Sciatic nerve (tissue), 2 donors: Measurements from ENCODE around the gene ZDHHC8. TPM values are rescaled to one million over a fixed set of nuclear protein-coding genes. Genes with fewer than 3 reads are reported as not detected.

Experiments
- ATAC-seq: fragments of 200-7000 bp; cut with Tn5 transposase; one replicate; pipeline ENCODE4 v1.9.1; 2020; ENCODE audit warnings: mild to moderate bottlenecking, moderate library complexity
- DNase-seq: peaks from one replicate; pipeline ENCODE4 v3.0.0-alpha.2; 2020; ENCODE audit warnings: low spot score
- intact Hi-C: fragments of 100-400 bp; cut with DNase I; formaldehyde crosslinking; loops from one replicate; pipeline ENCODE4 v1.14.2; 2022
- total RNA-seq: library from RNA; stranded (reverse); fragmentation: NEBNext Ultra II Directional; extraction: Animal tissue kit (Norgen Biotek cat#: 25700); gene quantifications from one replicate; pipeline ENCODE4 v1.2.1, GENCODE V29; 2021
- donor health status: DM: no; HTN: no; CAD: no.
- donor health status: DM: no; HTN: no; CAD: no.

The ZDHHC8 gene
- total RNA-seq, 1 donor from 2014 or later = 143 TPM

DNA sequence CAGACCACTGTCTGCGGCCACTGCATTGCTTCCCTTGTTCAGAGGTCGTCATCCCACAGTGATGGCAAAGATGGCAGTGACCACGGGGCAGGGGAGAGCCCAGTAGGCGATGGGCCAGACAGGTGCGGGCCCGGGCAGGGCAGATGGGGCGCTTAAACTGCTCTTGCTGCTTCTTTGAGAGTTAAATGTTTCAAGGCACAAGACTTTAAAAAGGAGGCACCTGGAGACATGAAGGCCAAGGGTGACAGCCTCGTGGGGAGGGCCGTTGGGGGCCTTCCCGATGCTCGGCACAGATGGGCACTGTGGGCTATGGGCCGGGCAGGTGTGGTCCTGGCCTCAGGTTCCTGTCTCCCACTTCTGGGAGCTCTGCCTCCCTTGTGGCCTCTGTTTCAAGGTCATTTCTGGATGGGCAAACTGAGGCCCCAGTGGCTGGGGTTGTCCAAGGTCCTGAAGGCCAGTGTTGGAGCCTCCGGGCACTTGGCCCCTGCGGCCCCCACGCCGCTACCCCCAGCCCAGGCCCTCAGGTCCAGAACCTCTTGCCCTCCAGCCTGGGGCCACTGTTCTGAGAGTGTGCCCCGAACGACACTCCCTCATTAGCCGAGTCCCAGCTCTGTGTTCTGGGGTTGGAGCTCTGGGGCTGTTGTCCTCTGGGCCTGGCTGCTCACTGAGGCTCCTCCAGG, 36.2 kb downstream of the ZDHHC8 start:
- DNase-seq (no peak), ATAC-seq (no peak)
- intact Hi-C loops = no loop called here

DNA sequence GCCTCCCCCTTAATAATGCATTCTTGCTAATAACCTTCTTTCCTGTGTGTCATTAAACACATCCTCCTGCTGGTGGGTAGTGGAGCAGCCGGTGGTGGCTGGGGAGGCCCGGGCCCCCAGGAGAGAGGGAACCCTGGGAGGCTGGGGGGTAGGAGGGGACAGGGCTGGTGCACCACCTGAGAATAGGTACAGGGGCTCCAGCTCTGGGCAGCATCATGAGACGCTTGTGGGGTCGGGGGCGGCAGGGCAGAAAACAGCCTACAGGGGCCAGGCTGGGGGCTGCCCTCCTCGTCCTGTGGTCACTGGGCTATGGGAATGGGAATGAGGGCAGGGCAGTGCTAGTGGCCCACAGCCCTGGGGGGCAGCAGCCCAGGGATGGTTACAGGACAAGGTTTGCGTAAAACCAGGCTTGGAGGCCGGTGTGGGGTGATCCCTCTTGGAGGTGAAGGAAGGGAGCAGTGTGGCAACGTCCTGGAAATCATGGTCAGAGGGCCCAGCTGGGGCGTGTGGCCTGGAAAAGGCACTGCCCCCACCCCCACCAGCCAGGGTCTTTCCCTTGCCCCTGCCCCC, 37.7 kb downstream of the ZDHHC8 start:
- DNase-seq (no peak), ATAC-seq (no peak)
- intact Hi-C loops = no loop called here

DNA sequence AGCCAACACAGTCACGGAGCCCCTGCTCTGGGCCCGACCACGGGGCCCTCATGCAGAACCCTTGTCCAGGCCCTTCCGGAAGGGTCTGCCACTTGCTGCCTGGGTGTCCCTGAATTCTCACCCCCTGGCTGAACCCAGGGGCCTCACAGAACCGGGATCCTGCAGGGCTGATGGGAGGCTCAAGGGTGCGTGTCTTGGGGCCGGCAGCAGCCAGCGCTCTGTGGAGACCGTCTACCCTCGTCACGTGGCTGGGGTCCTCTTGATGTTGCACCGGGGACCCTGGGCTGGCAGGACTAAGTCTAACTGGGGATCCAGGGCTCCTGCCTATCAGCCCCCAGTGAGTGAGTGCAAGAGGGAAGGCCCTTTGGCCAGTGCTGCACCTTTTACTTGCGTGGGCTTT, 38.6 kb downstream of the ZDHHC8 start:
- no peak for ATAC-seq
- DNase-seq = no peak
- intact Hi-C loops = loop anchor here (5.0 kb wide), 1 partner anchor 102 kb away; no protein-coding TSS in a partner anchor

DNA sequence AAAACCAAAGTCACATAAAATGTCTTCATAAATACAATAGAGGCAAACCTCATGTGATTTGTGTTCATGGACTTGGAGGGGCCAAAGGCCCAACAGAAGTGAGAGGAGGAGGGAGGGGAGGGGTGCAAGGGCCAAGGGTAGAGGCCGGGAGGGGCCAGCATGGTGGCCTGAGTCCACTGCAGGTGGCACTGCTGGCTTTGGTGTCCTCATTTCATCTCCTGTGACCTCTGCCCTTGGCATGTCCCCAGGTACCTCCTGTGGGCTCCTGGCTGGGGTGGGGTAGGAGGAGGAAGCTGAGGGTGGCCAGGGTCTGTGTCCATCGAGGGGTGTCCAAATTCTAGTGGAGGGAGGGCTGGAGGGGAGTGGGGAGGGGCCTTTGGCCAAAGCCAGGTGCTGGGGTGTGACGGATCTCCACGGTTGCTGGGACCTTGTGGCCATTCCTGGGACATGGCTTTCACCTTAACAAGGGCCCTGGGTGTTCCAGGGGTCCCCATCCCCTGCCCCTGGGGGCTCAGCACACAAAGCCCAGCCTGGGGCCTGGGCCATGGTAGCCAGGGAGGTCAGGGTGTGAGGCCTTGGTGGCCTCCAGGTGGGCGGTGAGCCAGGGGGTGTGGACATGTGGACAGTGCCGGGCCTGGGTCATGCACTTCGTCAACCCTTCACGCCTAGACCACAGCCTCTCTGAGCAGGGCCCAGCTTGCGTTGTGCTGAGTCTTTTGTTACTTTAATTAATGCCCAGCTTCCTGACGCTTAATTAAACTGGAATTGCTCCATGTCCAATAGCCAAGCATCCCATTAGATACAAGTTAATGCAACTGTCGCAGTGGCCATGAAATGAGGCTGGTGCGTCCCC, 39.9 kb downstream of the ZDHHC8 start:
- intact Hi-C loops = loop anchor here (5.0 kb wide), 1 partner anchor 101 kb away; no protein-coding TSS in a partner anchor
- no peak for ATAC-seq
- DNase-seq = no peak

DNA sequence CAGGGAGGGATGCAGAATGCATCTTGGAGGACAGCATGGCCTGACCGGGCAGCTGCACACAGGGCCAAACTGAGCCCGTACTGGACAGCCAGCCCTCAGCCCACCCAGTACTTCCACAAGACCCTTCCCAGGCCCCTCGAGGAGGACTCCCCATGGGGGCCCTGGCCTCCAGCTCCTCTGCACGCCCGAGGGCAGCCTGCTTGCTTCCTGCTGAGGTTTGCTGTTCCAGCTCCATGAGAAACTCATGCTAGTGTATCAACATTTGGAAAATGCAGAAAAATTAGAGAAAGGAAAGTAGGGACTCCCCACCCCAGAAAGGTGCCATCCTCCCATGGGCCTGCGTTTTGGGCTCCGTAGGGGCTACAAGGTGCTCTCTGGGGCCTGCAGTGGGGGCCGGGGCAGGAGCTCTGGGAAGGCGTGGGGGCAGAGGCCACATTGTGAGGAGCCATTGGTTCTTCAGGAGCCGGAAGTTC, 40.6 kb downstream of the ZDHHC8 start:
- no peak for ATAC-seq
- intact Hi-C loops = loop anchor here (5.0 kb wide), 1 partner anchor 100 kb away; no protein-coding TSS in a partner anchor
- no peak for DNase-seq

DNA sequence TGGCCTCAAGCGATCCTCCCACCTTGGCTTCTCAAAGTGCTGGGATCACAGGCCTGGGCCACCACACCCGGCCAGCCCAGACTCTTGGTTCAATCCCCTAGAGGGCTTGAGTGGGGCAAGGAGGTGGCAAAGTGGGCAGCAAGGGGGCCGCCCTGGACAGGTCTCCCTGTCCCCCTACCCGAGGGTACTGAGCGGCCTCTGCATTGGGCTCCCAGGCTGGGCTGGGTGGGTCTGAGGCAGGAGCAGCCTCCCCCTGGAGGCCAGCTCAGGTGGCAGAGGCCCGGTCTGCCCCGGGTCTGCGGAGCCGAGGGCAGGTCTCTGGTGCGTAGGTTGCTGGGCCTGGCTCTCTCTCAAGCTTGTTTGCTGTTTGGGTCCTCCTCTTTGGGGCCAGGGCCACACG, 41.6 kb downstream of the ZDHHC8 start:
- DNase-seq (no peak), ATAC-seq (no peak)
- intact Hi-C loops = loop anchor here (5.0 kb wide), 1 partner anchor 99 kb away; no protein-coding TSS in a partner anchor

DNA sequence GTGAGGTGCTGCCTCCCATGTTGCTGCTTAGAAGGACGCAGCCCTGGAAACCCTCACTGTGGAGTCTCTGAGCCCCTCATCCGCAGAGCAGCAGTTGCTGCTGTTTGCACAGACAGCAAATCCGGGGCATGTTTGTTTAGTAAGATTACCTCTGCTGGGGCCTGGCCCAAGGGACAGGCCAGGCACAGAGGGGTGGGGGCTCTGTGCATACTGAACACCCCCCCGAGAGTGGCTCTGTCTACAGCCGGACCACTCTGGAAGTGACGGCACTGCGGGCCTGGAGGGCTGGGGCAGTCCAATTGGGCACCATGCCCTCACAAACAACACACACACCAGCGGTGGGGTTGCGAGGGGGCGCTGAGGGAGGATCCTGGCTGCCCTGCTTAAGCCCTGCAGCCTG, 42.2 kb downstream of the ZDHHC8 start:
- DNase-seq (no peak), ATAC-seq (no peak)
- intact Hi-C loops = loop anchor here (5.0 kb wide), 1 partner anchor 99 kb away; no protein-coding TSS in a partner anchor

DNA sequence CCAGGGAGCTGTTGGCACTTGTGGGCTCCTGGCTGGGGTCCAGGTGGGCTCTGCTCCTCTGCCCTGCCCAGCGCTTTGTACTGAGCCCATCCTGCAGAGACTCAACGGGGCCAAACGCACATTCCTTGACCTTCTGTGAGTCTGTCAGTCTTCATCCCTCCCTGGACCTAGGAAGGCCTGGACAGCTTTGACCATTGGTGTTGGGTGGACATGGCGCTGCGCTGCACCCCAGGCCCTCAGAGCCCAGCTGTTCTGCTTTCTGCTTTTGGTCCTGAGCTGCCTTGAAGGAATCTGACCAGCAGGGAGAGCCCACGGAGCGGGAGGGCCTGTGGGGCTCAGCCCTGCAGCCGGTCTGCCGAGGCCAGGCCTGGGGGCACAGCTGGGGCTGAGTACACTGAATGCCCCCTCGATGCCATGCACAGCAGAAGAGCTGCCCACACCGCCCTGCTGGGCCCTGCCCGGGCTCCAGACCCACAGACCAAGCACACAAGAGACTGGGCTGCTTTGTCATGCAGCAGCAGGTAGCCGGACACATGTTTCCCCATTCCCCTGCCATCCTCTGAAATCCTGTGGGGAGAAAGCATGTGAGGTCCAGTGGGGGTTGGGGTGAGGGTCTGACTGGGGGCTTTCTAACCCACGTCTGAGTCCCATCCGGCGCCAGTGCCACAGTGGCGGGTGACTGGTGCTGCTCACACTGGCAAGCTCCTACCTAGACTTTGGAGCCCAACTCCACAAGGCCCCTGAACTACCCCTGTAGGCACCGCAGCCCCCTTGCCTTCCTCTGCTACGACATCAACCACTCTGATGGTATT, 43.4 kb downstream of the ZDHHC8 start:
- intact Hi-C loops = loop anchor here (5.0 kb wide), 1 partner anchor 97 kb away; no protein-coding TSS in a partner anchor
- no peak for ATAC-seq

DNA sequence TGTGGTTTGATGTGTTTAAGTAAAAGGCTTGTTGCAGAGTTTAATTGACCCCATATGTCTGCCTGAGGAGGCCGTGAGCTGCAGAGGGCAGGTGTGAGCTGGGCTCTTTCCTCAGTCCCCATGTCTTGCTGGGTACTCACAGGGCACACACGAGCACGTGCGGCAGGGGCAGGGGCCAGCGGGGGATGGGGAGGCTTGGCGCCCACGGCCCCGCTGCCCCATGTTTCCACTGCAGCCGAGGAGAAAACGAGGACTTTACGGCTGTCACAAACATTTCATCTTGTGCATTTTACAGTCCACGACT, 43.9 kb downstream of the ZDHHC8 start:
- intact Hi-C loops = no loop called here
- ATAC-seq (no peak), DNase-seq (no peak)

More for the DNA sequence above, 43.4 kb downstream of the ZDHHC8 start:
- DNase-seq = no peak

DNA sequence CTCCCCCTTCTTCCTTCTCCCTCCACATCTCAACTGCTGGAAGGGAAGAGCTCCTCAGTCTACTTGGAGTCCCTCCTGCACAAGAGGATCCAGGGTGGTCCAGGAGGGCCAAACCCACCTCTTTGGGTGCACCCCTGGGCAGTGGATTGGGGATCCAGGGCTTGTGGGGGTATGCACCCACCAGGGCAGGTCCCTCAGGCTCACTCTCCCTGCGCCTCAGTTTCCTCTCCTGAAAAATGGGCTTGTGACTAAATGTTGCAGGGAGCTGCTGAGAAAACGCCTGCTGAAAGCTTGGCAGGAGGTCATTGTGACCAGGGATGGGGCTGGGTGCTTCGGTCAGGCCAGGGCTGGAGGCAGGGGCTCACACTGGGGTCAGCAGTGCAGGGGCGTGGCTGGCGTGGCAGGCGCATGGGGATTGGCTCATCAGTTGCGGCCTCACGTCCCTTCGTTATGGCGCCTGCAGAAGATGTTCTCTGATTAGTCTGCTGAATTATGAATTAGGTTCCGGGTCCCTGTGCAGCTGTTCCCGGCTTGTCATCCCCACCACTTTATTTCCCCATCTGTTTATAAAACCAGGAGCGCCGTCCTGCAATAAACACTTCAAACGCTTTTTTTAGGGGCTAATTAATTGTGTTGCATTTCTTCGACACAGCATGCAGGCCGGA, 44.9 kb downstream of the ZDHHC8 start:
- no peak for ATAC-seq
- intact Hi-C loops = no loop called here
- no peak for DNase-seq

DNA sequence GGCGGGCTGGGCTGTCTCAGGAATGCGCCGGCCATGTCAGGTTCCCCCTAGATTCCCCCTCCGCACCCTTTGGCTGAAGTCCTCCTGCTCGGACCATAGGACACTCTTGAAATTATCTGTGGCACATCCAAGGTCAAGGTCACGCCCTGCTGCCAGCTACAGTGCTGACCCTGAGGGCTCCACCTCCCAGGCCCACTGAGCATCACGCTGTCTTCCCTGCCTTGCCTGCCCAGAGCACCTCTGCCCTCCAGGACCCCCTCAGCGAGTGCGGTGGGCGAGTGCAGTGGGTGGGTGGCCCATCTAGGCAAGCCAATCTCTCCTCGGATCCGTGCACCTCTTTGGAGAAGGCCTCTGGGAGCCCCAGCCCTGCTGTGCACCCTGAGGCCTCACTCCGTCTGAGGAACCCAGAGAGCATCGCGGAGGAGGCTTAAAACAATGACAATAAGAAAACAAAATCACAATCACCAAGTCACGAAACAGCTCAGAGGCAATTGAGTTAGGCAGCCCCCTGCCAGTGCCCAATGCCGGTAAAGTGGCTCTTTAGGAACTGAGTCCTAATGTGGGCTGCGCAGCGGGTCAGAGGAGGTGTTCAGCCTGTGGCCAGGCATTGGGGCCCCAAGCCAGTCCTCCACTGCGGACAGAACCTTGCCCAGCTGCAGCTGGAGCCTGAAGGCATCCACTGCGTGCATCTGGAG, 45.8 kb downstream of the ZDHHC8 start:
- DNase-seq (no peak), ATAC-seq (no peak)
- intact Hi-C loops = no loop called here

DNA sequence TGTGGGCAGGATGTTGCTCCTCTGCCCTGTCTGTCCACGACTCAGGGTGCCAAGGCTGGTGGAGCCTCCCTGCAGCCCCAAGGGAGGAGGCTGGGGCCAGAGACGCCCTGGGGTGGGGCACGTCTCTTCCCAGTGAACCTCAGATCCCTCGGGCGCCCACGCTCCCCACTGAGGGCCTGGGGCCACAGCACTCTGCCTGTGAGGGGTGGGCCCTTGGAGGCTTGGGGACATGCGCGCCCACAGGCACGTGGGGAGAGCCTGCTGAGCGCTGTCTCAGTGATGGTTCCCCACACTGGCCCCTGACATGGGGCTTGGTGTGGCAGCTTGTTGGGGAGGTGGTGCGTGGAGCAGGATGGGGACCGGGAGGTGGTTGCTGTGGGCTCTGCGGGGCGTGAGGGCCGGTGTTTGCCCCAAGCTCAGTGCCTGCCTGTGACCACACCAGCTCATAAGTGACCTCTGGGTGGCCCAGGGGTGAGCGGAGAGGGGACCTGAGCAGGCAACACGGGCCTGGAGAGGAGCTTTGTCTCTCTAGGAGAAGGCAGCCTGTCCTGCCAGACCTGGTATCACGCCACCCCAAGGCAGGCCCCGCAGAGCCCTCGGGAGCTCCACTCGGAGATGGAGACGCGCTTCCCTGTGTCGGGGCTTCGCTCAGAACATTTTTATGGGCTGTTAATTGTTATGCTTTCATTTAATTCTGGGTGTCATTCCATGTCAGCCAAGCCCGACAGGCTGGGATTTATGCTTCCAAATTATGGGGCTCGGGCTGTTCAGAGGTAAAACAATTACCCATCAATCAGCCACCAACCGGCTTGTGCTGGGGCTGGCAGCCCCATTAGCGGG, 46.7 kb downstream of the ZDHHC8 start:
- intact Hi-C loops = no loop called here
- DNase-seq (no peak), ATAC-seq (no peak)

DNA sequence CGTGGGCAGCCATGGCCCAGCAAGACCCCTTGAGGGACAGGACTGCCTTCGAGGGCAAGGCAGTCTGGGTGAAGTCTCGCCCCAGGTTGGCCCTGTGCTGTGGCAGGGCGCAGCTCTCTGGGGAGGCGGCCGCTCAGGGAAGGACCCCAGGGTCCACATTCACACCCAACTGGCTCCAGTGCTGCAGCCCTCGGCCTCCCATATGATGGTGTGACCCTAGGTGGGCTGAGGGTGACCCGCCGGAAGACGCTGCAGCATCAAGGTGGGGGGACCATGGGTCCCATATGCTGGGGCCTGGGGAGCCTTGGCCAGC, 47.3 kb downstream of the ZDHHC8 start:
- intact Hi-C loops = no loop called here
- no peak for ATAC-seq
- no peak for DNase-seq

DNA sequence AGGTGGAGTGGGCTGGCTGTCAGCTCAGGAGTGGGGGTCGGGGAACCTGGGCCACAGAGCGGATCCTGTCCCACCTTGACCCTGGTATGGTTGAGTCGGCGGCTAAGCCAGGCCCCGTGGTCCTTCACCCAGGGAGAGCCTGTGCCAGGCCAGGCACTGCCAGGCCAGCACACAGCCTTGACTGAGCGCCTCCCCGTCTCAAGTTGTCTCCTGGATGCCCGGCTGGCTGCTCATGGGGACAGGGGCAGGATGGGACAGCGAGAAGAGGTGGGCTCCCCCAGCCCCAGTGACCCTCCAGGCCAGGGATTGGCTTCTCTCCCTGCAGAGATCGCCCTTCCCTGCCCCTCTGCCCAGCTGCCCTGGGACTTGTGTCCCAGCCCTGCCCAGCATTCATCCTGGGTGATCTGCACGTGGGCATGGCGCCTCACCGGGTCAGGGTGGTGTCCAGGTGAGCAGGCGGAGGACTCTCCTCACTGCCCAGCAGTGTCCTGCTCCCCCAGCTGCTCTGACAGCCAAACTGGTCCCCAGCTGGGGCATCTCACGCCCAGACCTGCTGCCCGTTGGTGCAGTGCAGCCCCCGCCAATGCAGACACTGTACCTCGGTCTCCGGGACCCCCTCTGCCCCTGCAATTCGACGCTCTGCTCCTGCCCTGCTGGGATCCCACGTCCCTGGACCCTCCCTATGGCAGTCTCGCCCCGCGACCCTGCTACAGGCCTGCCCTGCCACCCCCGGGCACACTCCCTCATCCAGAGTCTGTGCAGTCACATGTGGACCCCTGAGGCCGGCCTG, 48.0 kb downstream of the ZDHHC8 start:
- intact Hi-C loops = no loop called here
- ATAC-seq (no peak), DNase-seq (no peak)

DNA sequence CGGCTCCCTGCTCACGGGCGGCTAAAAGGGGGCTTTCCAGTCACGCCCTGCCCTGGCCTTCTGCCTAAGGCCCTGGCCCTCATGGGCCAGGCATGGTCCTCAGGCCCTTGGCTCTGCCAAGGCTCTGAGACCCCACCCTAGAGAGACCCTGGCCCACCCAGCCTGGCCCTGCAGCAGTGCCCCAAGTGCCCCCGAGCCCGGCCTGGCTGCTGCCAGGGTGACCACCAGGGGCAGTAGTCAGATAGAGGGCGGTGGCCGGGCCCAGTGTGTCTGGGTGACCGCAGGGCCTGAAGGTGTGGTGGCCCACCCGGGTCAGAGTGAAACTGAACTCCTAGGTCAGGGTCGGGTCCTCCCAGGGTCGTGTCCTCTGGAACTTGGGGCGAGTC, 48.6 kb downstream of the ZDHHC8 start:
- intact Hi-C loops = no loop called here
- DNase-seq = no peak

DNA sequence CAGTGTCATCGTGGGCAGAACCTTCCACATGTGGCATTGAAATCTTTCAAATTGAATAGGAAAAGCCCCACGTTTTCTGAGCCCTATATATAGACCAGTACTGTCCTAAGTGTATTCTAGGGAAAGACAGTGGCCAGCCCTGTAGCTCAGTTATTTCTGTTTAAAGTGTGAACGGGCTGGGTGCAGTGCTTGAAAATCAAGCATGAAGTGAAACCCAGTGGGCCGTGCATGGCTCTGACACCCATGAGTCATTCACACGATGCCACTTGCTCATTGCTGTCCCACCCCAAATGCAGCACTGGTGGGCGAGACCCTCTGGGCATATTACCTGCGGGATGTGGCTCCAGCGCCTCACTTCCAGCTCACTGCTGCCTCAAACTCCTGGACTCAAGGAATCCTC, 49.0 kb downstream of the ZDHHC8 start:
- intact Hi-C loops = no loop called here
- DNase-seq (no peak), ATAC-seq (no peak)

More for the DNA sequence above, 48.6 kb downstream of the ZDHHC8 start:
- ATAC-seq = no peak
